GM12872 (cell line): Measurements from ENCODE around the gene PANK3.

Experiments used
- TF ChIP-seq, protein P1 (sequence below): IDR thresholded peaks from 3 replicates; pipeline ENCODE4 v1.5.1; 2011; ENCODE audit warnings: low read depth, mild to moderate bottlenecking, low read length, moderate library complexity; ENCODE audit not compliant: insufficient read depth

Gene PANK3

DNA sequence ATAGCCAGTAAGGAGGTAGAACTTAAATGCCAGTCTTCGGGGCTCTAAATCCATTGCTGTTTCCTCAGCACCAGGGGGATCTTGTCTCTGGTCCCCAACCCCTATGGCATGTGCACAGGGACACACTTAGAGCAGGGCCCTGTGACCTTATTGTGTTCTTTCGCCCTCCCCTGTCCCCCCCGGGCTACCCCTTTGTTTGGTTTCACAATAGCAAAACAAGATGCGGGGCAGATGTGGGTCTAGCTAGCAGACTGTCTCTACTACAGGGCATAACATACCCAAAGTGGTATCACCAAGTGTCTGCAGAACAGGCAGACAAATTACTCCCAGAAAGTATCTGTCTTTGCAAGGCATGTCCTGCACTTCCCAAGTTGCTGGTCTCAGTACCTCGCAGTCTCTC, 48.0 kb downstream of the PANK3 start:
- TF ChIP-seq, protein P1, sequence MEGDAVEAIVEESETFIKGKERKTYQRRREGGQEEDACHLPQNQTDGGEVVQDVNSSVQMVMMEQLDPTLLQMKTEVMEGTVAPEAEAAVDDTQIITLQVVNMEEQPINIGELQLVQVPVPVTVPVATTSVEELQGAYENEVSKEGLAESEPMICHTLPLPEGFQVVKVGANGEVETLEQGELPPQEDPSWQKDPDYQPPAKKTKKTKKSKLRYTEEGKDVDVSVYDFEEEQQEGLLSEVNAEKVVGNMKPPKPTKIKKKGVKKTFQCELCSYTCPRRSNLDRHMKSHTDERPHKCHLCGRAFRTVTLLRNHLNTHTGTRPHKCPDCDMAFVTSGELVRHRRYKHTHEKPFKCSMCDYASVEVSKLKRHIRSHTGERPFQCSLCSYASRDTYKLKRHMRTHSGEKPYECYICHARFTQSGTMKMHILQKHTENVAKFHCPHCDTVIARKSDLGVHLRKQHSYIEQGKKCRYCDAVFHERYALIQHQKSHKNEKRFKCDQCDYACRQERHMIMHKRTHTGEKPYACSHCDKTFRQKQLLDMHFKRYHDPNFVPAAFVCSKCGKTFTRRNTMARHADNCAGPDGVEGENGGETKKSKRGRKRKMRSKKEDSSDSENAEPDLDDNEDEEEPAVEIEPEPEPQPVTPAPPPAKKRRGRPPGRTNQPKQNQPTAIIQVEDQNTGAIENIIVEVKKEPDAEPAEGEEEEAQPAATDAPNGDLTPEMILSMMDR = no peak

DNA sequence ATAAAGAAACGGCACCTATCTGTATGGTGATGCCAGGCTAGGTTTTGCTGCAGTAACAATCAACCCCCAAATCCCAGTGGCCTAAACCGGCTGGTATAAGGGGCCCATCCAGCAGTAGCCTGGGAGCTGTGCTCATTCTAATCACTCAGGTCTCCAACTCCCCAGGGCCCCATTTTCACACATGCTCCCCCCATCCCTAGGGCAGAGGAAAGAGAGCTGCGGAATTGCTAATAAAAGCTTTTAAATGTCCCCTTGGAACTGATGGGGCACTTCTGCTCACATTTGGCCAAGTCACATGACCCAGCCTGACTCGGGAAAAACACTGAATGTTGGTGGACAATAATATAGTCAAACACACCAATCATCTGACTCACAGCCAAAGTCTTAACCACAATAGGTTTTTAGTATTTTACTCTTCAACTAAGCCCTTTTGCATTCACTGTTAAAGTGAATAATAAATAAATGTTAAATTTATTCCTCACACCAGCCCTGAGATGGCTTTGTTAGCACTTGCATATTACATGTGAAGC, 48.5 kb downstream of the PANK3 start:
- TF ChIP-seq, protein P1 = no peak

GRCh38 chr5:168529374-168530234, 49.6 kb downstream of the PANK3 start:
- TF ChIP-seq, protein P1 = no peak

DNA sequence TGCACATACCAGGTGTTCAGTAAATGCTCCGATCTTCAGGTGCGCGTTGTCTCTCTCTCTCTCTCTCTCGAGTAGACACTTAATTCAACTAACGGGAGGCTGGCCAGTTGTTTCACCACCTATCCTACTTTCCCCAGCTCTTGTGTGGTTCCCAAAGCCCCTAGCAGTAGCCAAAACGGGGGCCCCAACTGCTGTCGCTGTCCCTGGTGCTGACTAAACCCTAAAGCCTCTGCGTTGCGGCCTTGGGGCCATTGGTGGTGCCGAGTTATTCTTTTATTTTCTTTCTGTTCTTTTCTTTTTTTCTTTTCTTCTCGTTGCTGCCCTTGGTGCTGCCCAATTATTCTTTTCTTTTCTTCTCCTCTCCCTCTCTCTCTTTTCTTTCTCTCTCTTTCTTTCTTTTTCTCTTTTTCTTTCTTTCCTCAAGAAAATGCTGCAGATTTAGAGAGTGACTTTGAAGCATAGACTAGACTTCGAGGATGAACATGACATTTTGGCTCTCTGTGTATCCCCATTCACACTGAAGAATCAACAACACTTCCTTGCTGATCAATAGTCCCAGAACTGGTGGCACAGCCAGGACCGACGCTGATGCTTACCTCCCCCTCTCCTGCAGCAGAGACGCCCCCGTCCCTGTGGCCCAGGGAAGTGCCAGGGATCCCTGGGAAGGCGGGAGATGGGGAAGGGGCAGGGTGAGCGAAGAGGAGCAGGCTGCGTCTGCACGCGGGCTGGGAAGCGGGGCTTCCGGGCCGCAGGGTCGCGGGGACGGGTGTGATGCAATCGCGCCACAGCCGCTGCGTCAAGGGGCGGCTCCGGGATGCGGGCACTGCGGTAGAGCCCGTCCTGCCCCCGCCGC, 50.4 kb downstream of the PANK3 start, which contains the start of gene FBLL1:
FBLL1 (plus strand) TSS at position 785 of the 853 bp plus-strand sequence. CDS start 200 bp downstream, outside the sequence.
- TF ChIP-seq, protein P1 = no peak

DNA sequence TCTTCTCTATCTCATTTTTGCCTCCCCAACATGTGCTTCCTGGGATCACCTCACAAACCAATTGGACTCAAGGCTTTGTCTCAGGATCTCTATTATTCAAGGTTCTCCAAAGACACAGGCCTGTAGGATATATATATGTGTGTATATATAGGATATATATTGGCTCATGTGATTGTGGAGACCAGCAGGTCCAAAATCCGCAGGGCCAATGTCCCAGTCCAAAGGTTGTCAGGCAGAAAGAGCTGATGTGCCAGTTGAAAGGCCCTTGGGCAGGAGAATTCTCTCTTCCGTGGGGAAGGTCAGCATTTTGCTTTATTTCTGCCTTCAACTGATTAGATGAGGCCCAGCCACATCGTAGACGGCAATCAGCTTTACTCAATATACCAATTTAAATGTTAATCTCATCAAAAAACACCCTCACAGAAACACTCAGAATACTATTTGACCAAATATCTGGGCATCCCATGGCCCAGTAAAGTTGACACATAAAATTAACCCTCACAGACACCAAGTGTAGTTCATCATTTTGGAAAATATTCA, 51.3 kb downstream of the PANK3 start:
- TF ChIP-seq, protein P1 = no peak

GRCh38 chr5:168525856-168526255, 53.3 kb downstream of the PANK3 start:
- TF ChIP-seq, protein P1 = no peak
